SKM-1 (cell line): ENCODE measurements around the gene CKAP5.
A peak's percentile ranks its signal among the peaks of the same experiment; 100 is the strongest.

ENCODE experiments used
- DNase-seq: peaks from one replicate; lab custom pipeline; 2025; ENCODE audit not compliant: unreplicated experiment; lab: John Stamatoyannopoulos, UW

Gene CKAP5

DNA sequence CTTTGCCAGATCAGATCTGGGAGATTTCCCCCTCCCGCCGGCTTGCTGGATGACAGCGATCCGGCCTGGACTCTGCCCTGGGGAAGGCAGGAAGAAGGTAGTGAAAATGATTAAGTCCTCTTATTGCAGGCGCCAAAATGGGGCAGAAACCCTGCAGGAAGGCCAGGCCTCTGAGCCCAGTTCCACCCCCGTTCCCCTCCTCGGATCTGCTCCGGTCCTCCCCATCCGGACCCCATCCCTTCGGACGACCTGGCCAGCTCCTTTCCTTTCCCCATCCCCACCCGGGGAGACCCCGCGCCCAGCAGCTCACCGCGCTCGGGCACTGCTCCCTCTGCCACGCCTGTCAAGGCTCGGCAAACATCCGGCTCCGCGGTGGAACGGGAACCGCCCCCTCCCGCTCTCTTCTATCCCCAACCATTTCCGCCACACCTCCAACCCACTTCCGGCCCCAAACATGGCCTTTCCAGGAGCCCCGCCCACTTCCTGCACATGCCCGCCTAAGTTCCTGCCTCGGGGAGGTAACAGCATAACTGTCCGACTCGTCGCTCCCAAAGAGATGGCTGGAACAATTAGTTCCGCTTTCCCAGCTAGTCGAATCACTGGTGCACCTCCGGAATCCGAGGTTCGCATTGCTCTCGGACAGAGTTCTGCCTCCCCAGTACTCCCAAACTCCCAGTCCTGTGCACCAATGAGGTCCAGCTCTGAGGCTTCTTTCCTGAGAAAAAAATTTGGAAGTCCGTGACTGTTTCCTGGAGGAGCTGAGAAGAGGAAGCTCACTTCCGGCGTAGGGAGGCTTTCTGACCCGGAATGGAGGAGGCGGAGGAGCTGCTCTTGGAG is 145.6 kb downstream of the CKAP5 start, which contains the start of the genes ARHGAP1 and ZNF408:
ARHGAP1 (minus strand) TSS at position 379 of the 837 bp plus-strand sequence. CDS start 4,512 bp downstream, outside the sequence.
ZNF408 (plus strand) TSS at position 791 of the 837 bp plus-strand sequence; CDS start at position 808, 17 bp downstream.
- DNase-seq: peak; percentile 98

DNA sequence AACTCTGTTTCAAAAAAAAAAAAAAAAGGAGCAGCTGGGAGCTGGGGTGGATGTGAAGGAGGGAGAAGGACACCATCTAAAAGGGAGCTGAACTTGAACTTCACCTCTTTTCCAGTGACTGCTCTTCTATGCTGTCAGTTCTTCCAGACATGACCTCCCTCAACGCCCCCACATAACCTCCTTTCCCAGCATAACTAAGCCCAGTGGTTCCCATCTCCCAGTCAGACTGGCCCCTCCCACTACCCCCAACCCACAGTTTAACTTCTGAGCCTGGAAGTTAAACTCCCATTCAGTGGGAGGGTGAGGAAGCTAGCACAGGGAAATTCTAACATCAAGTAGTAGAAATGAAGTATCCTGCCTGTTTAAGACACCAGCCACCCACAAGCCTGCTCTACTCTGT is 147.5 kb downstream of the CKAP5 start:
- no peak for DNase-seq

DNA sequence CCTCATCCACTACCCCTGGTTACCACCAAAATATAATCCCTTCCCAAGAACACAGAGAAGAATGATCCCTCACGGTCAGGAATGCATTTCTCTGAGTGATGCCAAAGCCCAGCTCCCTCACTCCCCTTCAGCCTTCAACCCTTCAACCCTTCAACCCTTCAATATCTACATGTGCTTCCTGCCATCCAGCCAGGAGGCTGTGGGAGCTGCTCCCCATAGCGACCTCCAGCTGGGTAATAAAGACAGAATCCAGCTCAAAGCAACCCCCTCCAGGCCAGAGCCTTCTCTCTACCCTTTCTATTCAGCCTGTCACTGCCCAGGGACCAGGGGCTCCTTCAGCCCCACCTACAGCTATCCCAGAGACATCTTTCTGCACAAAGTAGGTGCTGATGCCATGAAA is 148.4 kb downstream of the CKAP5 start:
- DNase-seq: no peak

DNA sequence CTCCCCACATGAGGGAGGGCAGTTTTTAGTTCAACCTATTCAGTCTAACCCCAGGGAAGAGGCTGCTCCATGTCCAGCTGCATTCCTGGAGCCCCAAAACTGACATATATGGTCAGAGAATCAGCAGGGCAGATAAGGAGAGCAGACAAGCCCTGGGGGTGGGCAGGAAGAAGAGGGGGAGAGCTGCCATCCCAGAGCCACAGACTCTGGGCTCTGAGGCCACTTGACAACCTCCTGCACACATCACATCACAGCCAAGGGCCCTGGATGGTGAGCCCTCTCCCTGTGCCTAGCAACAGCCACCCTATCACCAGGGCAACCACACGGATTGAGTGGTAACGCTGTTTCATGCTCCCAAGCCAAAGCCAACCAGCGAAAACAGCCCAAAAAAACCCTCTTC is 148.8 kb downstream of the CKAP5 start:
- DNase-seq: no peak

DNA sequence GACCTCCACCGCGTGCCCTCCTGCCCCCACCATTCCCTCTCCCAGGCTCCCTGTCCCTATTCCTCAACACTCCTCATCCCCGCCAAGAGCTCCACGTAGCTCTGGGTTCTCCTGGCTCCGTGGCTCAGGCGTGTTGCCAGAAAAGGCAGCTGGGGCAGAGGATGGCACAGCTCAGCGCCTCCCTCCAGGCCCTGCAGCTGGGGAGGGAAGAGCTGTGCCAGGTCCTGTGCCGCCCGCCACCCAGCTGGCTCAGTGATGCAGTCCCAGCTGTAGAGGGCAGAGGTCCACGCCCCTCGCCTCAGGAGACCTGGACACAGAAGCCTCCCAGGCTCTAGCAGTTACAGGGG is 149.9 kb downstream of the CKAP5 start:
- DNase-seq: no peak

DNA sequence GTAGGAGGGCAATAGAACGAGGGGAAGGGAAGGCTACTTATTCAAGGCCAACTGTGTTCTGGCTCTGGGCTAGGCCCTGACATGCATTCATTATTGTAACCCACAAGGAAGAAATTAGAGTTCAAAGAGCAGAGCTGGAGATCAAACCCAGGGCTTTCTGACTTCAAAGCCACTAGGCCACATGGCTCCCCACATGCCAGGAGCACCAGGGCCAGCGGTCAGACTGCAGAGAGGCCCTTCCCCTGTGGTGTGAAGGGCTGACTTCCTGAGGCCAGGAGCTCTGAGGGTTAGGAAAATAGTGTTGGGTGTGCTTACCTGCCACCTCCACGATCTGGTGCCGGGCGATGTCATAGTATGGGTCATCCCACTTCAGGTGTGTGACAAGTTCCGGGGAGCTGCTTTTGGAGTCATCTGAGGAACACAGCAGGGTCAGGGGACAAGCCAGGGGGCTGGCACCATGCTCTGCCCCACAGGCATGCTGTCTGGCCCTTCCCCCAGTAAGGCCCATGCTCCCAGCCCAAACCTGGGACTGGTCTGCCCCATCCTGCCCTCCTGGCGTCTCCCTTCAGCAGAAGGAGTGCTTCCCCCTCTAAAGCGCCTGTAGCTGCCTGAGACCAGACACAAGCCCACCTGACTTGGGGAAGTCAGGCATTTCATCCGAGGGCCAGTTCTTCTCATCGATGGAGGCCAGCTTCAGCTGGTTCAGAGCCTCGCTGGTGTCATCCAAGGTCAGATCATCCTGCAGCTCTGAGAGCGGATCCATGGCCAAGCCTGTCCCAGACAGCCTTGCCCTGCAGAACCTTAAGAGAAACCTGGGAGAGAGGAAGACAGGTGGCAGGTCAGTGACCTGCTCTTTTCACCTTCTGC is 150.5 kb downstream of the CKAP5 start:
- DNase-seq: no peak

DNA sequence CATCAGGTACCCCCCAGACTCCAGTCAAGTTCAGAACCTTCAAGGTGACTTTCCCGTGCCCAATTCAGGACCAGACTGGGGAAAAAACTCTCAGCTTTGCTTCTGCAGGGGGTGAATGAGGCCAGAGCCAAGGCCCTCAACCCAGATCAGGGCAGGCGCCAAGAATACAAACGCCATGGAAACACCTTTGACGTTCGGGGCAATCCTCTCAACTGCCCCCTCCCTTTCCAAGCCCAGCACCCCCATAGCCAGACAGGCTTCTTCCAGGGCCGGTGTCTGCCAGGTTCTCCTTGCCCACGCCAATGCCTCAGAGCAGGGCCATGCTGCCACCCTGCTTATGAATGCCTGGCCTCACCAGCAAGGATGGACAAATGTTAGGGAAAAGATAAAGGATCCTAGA is 151.5 kb downstream of the CKAP5 start:
- no peak for DNase-seq

DNA sequence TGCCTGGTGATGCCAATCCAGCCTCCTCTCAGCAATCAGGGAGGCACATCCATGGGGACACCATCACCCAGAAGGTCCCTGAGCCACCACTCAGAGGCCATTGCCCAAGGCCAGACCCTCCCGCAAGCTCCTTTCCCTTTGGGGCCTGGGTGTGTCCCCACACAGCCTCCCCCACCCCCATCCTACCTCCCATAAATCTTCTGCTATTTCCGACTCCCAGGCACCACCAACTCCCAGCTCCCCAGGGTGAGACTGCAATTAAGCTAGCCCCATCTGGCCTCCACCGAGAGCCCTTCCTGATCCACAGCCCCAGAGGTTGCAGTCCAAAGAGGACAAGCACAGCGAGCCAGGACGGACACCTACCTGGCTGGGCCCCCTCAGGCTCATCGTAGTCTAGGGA is 152.0 kb downstream of the CKAP5 start:
- DNase-seq: no peak

DNA sequence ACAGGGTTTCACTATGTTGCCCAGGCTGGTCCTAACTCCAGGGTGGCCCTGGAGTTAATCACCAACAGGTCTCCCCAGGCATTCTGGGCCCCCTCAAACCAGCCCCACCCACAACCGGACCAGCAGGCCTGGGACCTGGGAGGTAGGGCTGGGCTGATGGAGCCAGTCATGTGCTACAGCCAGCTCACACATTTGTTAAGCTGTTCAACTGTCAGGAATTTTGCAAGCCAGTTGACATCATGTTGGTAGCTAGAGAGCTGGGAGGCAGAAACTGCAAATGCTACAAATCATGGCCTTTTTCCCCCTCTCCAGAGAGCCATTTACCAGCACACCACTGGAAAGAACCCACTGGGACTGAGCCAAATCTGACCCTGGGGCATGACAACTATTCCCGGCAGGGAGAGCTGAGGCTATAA is 152.5 kb downstream of the CKAP5 start:
- DNase-seq: no peak
